HEK293 (cell line): ENCODE measurements around the gene CHSY1.

Source experiments
- HIC1 ChIP-seq: fragments of 450-650 bp; formaldehyde crosslinking; IDR thresholded peaks from 2 replicates; pipeline ENCODE4 v1.5.1; 2016; ENCODE audit warnings: missing biosample characterization, missing genetic modification characterization
- IKZF3 ChIP-seq: fragments of 450-650 bp; IDR thresholded peaks from 2 replicates; pipeline ENCODE4 v1.5.0; 2018; ENCODE audit warnings: missing biosample characterization, mild to moderate bottlenecking, missing genetic modification characterization, moderate library complexity
- KLF17 ChIP-seq: fragments of 450-650 bp; formaldehyde crosslinking; IDR thresholded peaks from 2 replicates; pipeline ENCODE4 v1.5.1; 2016; ENCODE audit warnings: missing biosample characterization, missing genetic modification characterization
- KLF7 ChIP-seq: fragments of 450-650 bp; formaldehyde crosslinking; IDR thresholded peaks from 2 replicates; pipeline ENCODE4 v1.5.1; 2016; ENCODE audit warnings: missing biosample characterization, missing genetic modification characterization, borderline replicate concordance
- MEIS1 ChIP-seq: sonication (generic); formaldehyde crosslinking; IDR thresholded peaks from 2 replicates; pipeline ENCODE4 v1.8.1; 2022; ENCODE audit warnings: missing genetic modification reagents, mild to moderate bottlenecking, borderline replicate concordance
- PBX3 ChIP-seq: sonication (generic); formaldehyde crosslinking; IDR thresholded peaks from 2 replicates; pipeline ENCODE4 v1.8.1; 2022; ENCODE audit warnings: mild to moderate bottlenecking, moderate library complexity, missing genetic modification reagents
- PRDM10 ChIP-seq: fragments of 450-650 bp; formaldehyde crosslinking; IDR thresholded peaks from 2 replicates; pipeline ENCODE4 v1.5.1; 2016; ENCODE audit warnings: missing biosample characterization, missing genetic modification characterization
- SP3 ChIP-seq: fragments of 450-650 bp; formaldehyde crosslinking; IDR thresholded peaks from 2 replicates; pipeline ENCODE4 v1.5.1; 2016; ENCODE audit warnings: missing biosample characterization, missing genetic modification characterization
- TRIM28 ChIP-seq: IDR thresholded peaks from 2 replicates; pipeline ENCODE4 v1.6.1; 2011; ENCODE audit warnings: low read length, control low read depth, borderline replicate concordance
- ZBTB21 ChIP-seq: fragments of 450-650 bp; formaldehyde crosslinking; IDR thresholded peaks from 2 replicates; pipeline ENCODE4 v1.5.1; 2017; ENCODE audit warnings: missing biosample characterization, missing genetic modification characterization
- ZNF146 ChIP-seq: fragments of 450-650 bp; formaldehyde crosslinking; IDR thresholded peaks from 2 replicates; pipeline ENCODE4 v1.5.1; 2016; ENCODE audit warnings: missing biosample characterization, missing genetic modification characterization
- ZNF19 ChIP-seq: fragments of 450-650 bp; formaldehyde crosslinking; IDR thresholded peaks from 2 replicates; pipeline ENCODE4; 2016; ENCODE audit warnings: missing biosample characterization, missing genetic modification characterization, low read depth
- ZNF26 ChIP-seq: fragments of 450-650 bp; formaldehyde crosslinking; IDR thresholded peaks from 2 replicates; pipeline ENCODE4 v1.5.1; 2016; ENCODE audit warnings: missing biosample characterization, missing genetic modification characterization
- ZNF324 ChIP-seq: fragments of 450-650 bp; formaldehyde crosslinking; IDR thresholded peaks from 2 replicates; pipeline ENCODE4 v1.5.1; 2016; ENCODE audit warnings: missing biosample characterization, missing genetic modification characterization
- ZNF366 ChIP-seq: fragments of 450-650 bp; formaldehyde crosslinking; conservative IDR thresholded peaks from 2 replicates; pipeline ENCODE4 v1.5.1; 2016; ENCODE audit warnings: missing biosample characterization, missing genetic modification characterization
- ZNF558 ChIP-seq: fragments of 450-650 bp; formaldehyde crosslinking; IDR thresholded peaks from 2 replicates; pipeline ENCODE4 v1.5.1; 2016; ENCODE audit warnings: missing biosample characterization, missing genetic modification characterization
- ZNF600 ChIP-seq: fragments of 450-650 bp; formaldehyde crosslinking; IDR thresholded peaks from 2 replicates; pipeline ENCODE4 v1.5.1; 2016; ENCODE audit warnings: missing biosample characterization, missing genetic modification characterization
- ZNF629 ChIP-seq: fragments of 450-650 bp; formaldehyde crosslinking; IDR thresholded peaks from 2 replicates; pipeline ENCODE4 v1.5.1; 2017; ENCODE audit warnings: missing biosample characterization, missing genetic modification characterization
- ZNF664 ChIP-seq: fragments of 450-650 bp; formaldehyde crosslinking; IDR thresholded peaks from 2 replicates; pipeline ENCODE4 v1.5.1; 2016; ENCODE audit warnings: missing biosample characterization, missing genetic modification characterization
- ZNF701 ChIP-seq: fragments of 450-650 bp; formaldehyde crosslinking; IDR thresholded peaks from 2 replicates; pipeline ENCODE4 v1.5.1; 2016; ENCODE audit warnings: missing biosample characterization, missing genetic modification characterization
- TF ChIP-seq, protein P1 (sequence below): fragments of 450-650 bp; IDR thresholded peaks from 2 replicates; pipeline ENCODE4 v1.5.1; 2018; ENCODE audit warnings: missing biosample characterization, mild to moderate bottlenecking, missing genetic modification characterization
- TF ChIP-seq, protein P2 (sequence below): fragments of 450-650 bp; formaldehyde crosslinking; IDR thresholded peaks from 2 replicates; pipeline ENCODE4 v1.5.1; 2016; ENCODE audit warnings: missing biosample characterization, missing genetic modification characterization
- TF ChIP-seq, protein P3 (sequence below): fragments of 450-650 bp; formaldehyde crosslinking; IDR thresholded peaks from 2 replicates; pipeline ENCODE4 v1.5.1; 2017; ENCODE audit warnings: missing biosample characterization, mild to moderate bottlenecking, missing genetic modification characterization, moderate library complexity

The CHSY1 gene

GRCh38 chr15:101201411-101202174, 50.3 kb downstream of the CHSY1 start (continued):
- TF ChIP-seq, protein P1, sequence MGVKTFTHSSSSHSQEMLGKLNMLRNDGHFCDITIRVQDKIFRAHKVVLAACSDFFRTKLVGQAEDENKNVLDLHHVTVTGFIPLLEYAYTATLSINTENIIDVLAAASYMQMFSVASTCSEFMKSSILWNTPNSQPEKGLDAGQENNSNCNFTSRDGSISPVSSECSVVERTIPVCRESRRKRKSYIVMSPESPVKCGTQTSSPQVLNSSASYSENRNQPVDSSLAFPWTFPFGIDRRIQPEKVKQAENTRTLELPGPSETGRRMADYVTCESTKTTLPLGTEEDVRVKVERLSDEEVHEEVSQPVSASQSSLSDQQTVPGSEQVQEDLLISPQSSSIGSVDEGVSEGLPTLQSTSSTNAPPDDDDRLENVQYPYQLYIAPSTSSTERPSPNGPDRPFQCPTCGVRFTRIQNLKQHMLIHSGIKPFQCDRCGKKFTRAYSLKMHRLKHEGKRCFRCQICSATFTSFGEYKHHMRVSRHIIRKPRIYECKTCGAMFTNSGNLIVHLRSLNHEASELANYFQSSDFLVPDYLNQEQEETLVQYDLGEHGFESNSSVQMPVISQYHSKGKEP (tag by site-specific recombination): peak; percentile 67; the same call in 1 of the 2 replicates
- TF ChIP-seq TRIM28 (0 out of 2 replicates have a peak, but pooled peaks have one; percentile 22), ZBTB21 (tag by site-specific recombination) (no peak), PRDM10 (peak; percentile 82), PBX3 (no peak), ZNF600 (tag by site-specific recombination) (peak; percentile 90), ZNF664 (tag by site-specific recombination) (no peak), ZNF324 (tag by site-specific recombination) (no peak), SP3 (tag by site-specific recombination) (peak; percentile 62; the same call in 1 of the 2 replicates), ZNF701 (tag by site-specific recombination) (no peak), HIC1 (no peak), MEIS1 (CRISPR knock-in tag) (no peak), ZNF558 (peak; percentile 58; the same call in 1 of the 2 replicates), IKZF3 (tag by site-specific recombination) (peak; percentile 84), KLF17 (tag by site-specific recombination) (peak; percentile 46; the same call in 1 of the 2 replicates), ZNF26 (tag by site-specific recombination) (no peak), KLF7 (no peak), ZNF19 (tag by site-specific recombination) (no peak), ZNF366 (tag by site-specific recombination) (peak; percentile 84), ZNF629 (tag by site-specific recombination) (0 out of 2 replicates have a peak, but pooled peaks have one; percentile 11), ZNF146 (no peak)
- TF ChIP-seq, protein P2, sequence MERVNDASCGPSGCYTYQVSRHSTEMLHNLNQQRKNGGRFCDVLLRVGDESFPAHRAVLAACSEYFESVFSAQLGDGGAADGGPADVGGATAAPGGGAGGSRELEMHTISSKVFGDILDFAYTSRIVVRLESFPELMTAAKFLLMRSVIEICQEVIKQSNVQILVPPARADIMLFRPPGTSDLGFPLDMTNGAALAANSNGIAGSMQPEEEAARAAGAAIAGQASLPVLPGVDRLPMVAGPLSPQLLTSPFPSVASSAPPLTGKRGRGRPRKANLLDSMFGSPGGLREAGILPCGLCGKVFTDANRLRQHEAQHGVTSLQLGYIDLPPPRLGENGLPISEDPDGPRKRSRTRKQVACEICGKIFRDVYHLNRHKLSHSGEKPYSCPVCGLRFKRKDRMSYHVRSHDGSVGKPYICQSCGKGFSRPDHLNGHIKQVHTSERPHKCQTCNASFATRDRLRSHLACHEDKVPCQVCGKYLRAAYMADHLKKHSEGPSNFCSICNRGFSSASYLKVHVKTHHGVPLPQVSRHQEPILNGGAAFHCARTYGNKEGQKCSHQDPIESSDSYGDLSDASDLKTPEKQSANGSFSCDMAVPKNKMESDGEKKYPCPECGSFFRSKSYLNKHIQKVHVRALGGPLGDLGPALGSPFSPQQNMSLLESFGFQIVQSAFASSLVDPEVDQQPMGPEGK (tag by site-specific recombination): 0 out of 2 replicates have a peak, but pooled peaks have one; percentile 33
- TF ChIP-seq, protein P3, sequence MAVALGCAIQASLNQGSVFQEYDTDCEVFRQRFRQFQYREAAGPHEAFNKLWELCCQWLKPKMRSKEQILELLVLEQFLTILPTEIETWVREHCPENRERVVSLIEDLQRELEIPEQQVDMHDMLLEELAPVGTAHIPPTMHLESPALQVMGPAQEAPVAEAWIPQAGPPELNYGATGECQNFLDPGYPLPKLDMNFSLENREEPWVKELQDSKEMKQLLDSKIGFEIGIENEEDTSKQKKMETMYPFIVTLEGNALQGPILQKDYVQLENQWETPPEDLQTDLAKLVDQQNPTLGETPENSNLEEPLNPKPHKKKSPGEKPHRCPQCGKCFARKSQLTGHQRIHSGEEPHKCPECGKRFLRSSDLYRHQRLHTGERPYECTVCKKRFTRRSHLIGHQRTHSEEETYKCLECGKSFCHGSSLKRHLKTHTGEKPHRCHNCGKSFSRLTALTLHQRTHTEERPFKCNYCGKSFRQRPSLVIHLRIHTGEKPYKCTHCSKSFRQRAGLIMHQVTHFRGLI (tag by site-specific recombination): peak; percentile 87
